ENCODE data around the gene ADPRHL1.
"Not testable (repeated sequence)": the region's sequence is repeated elsewhere in the genome, so short reads cannot be mapped to it uniquely, and the experiment has no call there.

The ADPRHL1 gene

DNA sequence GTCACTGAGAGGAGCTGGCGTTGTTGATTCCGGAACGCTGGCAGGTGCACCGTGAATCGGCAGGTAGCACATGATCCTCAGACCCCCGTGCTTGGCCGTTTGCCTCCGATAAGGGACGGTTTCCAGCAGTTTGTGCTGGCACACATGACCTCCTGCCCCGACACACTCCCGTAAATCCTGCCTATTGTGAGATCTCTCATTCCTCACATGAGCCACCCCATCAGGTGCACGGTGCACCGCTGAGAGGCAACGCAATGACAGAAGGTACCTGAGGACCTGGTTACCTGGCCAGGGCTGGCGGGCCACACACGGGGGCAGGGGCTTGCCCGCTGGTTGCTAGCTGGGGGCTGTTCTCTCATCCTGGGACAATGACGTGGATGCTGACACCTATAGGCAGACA is 2.1 kb upstream of the ADPRHL1 start:
- DNase-seq (ENCODE audit: low read depth in 2 of 2) = no peak

GRCh38 chr13:113454936-113455335 is 1.6 kb upstream of the ADPRHL1 start:
- DNase-seq (ENCODE audit: low read depth in 2 of 2) = no peak

GRCh38 chr13:113452466-113452865 is 822 bp downstream of the ADPRHL1 start:
- DNase-seq (ENCODE audit: low read depth in 2 of 2) = no peak

GRCh38 chr13:113451951-113452421 is 1.3 kb downstream of the ADPRHL1 start:
- DNase-seq (ENCODE audit: low read depth in 2 of 2) = no peak

- not testable (repeated sequence) for DNase-seq (ENCODE audit: low read depth in 2 of 2)
Measured at GRCh38 chr13:113450861-113451620, 2.2 kb downstream of the ADPRHL1 start.

DNA sequence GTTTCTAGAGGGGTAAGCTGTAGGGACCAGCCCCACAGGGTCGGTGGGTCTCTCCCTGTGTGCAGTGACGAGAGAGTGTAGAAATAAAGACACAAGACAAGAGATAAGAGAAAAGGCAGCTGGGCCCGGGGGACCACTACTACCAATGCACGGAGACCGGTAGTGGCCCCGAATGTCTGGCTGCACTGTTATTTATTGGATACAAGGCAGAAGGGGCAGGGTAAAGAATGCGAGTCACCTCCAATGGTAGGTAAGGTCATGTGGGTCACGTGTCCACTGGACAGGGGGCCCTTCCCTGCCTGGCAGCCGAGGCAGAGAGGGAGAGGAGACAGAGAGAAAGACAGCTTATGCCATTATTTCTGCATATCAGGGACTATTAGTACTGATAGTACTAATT is 2.9 kb downstream of the ADPRHL1 start:
- not testable (repeated sequence) for DNase-seq (ENCODE audit: low read depth in 2 of 2)

- DNase-seq (ENCODE audit: low read depth in 2 of 2) = no peak
Measured at GRCh38 chr13:113449693-113450347, 3.5 kb downstream of the ADPRHL1 start.

GRCh38 chr13:113448885-113449692 is 4.2 kb downstream of the ADPRHL1 start:
- DNase-seq (ENCODE audit: low read depth in 2 of 2) = peak; percentile 8 to 12

- no peak for DNase-seq (ENCODE audit: low read depth in 2 of 2)
Measured at GRCh38 chr13:113448545-113448884, 4.8 kb downstream of the ADPRHL1 start.

GRCh38 chr13:113447596-113447995 is 5.7 kb downstream of the ADPRHL1 start:
- no peak for DNase-seq (ENCODE audit: low read depth in 2 of 2)

DNA sequence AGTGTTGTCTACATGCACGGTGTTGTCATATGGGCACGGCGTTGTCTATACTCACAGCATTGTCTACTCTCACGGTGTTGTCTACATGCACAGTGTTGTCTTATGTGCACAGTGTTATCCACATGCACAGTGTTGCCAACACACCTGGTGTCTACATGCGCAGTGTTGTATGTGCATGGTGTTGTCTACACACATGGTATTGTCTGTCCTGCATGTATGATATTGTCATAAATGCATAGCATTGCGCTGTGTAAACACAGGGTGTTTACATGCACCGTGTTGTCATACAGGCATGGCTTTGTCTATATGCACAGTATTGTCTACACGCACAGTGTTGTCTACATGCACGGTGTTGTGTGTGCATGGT is 6.8 kb downstream of the ADPRHL1 start:
- DNase-seq (ENCODE audit: low read depth in 2 of 2) = no peak

DNA sequence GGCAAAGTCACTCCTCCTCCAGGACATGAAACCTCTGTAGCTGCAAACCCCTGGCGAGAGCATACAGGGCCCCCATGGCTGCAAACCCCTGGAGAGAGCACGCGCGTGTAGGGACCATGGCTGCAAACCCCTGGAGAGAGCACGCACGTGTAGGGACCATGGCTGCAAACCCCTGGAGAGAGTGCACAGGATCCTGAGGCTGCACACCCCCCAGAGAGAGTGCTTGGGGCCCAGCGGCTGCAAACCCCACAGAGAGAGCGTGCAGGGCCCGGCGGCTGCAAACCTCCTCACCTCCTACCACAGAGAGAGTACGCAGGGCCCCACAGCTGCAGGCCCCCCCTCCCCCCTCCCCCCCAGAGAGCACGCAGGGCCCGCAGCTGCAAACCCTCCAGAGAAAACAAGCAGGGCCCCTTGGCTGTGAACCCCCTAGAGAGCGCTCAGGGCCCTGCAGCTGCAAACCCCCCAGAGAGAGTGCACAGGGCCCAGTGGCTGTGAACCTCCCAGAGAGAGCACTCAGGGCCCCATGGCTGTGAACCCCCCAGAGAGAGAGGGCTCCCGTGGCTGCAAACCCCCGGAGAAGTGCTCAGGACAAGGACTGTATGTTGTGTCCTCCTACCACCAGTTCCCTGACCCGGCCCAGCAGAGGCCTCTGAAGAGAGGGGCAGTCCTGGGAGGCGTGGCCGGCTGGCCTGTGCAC is 7.3 kb downstream of the ADPRHL1 start:
- DNase-seq (ENCODE audit: low read depth in 2 of 2) = no peak

- DNase-seq (ENCODE audit: low read depth in 2 of 2) = no peak
Measured at GRCh38 chr13:113443991-113444390, 9.3 kb downstream of the ADPRHL1 start.

- no peak for DNase-seq (ENCODE audit: low read depth in 2 of 2)
Measured at GRCh38 chr13:113442985-113443362, 10.3 kb downstream of the ADPRHL1 start.

- DNase-seq (ENCODE audit: low read depth in 2 of 2) = no peak
Measured at GRCh38 chr13:113442354-113442984, 10.8 kb downstream of the ADPRHL1 start.

DNA sequence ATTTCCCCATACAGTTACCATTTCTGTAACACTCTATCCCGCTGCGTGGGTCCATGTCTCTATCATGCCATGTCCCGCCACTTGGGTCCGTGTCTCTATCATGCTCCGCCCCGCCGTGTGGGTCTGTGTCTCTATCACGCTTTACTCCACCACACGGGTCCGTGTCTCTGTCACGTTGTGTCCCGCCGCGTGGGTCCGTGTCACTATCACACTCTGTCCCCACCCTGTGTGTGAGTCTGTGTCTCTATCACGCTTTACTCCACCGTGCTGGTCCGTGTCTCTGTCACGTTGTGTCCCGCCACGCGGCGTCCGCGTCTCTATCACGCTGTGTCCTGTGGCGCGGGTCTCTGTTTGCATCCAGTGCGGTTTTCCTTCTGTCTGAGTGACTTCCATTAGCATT is 11.6 kb downstream of the ADPRHL1 start:
- no peak for DNase-seq (ENCODE audit: low read depth in 2 of 2)

DNA sequence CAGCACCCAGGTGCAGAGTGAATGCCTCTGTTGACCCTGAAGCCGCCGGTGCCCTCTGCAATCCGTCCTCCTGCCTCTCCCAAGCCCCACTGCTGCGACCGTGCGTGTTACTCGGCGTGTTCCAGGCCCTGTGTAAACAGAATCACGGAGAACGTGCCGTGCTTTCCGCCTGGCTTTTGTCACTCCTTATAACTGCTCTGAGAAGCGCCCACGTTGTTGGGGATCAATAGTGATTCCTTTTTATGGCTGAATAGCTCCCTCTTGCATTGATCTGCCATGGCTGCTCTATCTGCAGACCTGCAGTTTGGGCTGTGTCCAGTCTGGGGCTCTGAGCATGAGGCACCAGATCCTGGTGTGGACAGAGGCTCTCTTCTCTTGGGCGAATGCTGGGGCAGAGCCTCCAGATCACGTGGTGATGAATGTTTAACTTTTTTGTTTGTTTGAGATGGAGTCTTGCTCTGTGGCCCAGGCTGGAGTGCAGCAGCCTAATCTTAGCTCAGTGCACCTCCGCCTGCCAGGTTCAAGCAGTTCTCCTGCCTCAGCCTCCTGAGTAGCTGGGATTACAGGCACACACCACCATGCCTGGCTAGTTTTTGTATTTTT is 15.8 kb downstream of the ADPRHL1 start:
- DNase-seq (ENCODE audit: low read depth in 2 of 2) = no peak

DNA sequence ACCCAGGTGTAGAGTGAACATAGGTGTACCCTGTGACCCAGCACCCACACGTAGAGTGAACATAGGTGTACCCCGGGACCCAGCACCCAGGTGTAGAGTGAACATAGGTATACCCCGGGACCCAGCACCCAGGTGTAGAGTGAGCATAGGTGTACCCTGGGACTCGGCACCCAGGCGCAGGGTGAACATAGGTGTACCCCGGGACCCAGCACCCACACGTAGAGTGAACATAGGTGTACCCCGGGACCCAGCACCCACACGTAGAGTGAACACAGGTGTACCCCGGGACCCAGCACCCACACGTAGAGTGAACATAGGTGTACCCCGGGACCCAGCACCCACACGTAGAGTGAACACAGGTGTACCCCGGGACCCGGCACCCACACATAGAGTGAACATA is 16.4 kb downstream of the ADPRHL1 start:
- DNase-seq (ENCODE audit: low read depth in 2 of 2) = not testable (repeated sequence)

DNA sequence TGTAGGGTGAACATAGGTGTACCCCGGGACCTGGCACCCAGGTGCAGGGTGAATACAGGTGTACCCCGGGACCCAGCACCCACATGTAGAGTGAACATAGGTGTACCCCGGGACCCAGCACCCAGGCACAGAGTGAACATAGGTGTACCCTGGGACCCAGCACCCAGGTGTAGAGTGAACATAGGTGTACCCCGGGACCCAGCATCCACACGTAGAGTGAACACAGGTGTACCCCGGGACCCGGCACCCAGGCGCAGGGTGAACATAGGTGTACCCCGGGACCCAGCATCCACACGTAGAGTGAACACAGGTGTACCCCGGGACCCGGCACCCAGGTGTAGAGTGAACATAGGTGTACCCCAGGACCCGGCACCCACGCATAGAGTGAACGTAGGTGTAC is 17.4 kb downstream of the ADPRHL1 start:
- DNase-seq (ENCODE audit: low read depth in 2 of 2) = not testable (repeated sequence)

- DNase-seq (ENCODE audit: low read depth in 2 of 2) = no peak
Measured at GRCh38 chr13:113433391-113433916, 19.8 kb downstream of the ADPRHL1 start.

Measured in stimulated activated CD8-positive, alpha-beta memory T cell treated with anti-CD3 and anti-CD28 coated beads, Interleukin-15, amount 100 ng/mL, for 4 hours (primary cell).